ENCODE measurements around the gene BRSK2.

DNA sequence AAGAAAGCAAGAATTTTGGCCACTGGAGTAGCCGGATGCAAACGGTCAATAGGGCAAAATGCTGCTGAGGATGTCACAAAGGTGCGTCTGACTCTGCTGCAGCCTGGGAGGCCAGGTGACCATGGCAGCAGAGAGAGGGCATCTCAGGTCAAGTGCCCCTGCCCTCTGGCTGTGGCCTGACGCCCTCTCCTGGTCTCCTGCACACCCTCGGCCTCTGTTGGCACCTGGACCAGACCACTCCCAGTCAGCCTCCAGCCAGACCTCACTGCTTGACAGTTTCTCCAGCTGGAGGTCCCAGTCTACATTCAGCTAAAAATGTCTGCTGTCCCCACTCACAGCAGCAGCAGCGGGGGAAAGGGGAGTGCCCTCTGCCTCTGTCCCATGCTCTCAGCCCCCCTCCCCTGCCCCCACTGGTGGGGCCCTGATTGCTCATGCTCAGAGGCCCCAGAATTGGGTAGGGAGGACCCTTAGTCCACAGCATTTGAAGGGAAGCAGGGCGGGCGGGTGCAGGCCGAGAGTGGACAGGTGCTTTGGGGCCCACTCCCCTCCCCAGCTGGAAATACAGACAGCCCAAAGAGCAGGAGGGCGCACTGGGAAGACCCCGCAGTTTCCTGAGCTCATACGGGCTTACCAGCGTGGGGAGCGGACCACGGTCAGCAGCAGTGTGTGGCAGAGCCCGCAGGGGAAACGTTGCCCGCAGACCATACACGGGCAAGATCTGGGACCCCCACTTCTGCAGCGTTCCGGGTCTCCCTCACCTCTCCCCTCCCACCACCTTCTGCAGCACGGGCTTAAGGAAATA, 1.6 kb upstream of the BRSK2 start:
- TF ChIP-seq, protein P1, sequence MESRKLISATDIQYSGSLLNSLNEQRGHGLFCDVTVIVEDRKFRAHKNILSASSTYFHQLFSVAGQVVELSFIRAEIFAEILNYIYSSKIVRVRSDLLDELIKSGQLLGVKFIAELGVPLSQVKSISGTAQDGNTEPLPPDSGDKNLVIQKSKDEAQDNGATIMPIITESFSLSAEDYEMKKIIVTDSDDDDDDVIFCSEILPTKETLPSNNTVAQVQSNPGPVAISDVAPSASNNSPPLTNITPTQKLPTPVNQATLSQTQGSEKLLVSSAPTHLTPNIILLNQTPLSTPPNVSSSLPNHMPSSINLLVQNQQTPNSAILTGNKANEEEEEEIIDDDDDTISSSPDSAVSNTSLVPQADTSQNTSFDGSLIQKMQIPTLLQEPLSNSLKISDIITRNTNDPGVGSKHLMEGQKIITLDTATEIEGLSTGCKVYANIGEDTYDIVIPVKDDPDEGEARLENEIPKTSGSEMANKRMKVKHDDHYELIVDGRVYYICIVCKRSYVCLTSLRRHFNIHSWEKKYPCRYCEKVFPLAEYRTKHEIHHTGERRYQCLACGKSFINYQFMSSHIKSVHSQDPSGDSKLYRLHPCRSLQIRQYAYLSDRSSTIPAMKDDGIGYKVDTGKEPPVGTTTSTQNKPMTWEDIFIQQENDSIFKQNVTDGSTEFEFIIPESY (CRISPR knock-in tag; IDR thresholded peaks at IDR 0.05) = no peak
- TF ChIP-seq, protein P2, sequence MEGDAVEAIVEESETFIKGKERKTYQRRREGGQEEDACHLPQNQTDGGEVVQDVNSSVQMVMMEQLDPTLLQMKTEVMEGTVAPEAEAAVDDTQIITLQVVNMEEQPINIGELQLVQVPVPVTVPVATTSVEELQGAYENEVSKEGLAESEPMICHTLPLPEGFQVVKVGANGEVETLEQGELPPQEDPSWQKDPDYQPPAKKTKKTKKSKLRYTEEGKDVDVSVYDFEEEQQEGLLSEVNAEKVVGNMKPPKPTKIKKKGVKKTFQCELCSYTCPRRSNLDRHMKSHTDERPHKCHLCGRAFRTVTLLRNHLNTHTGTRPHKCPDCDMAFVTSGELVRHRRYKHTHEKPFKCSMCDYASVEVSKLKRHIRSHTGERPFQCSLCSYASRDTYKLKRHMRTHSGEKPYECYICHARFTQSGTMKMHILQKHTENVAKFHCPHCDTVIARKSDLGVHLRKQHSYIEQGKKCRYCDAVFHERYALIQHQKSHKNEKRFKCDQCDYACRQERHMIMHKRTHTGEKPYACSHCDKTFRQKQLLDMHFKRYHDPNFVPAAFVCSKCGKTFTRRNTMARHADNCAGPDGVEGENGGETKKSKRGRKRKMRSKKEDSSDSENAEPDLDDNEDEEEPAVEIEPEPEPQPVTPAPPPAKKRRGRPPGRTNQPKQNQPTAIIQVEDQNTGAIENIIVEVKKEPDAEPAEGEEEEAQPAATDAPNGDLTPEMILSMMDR (IDR thresholded peaks at IDR 0.05 in 2 of 3, conservative IDR thresholded peaks at IDR 0.05 in 1 of 3; ENCODE audit: insufficient read depth in 2 of 3, low read depth in 1 of 3, low read length in 3 of 3) = no peak
- TF ChIP-seq, protein P3, sequence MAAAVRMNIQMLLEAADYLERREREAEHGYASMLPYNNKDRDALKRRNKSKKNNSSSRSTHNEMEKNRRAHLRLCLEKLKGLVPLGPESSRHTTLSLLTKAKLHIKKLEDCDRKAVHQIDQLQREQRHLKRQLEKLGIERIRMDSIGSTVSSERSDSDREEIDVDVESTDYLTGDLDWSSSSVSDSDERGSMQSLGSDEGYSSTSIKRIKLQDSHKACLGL (CRISPR knock-in tag; IDR thresholded peaks at IDR 0.05; ENCODE audit: borderline replicate concordance, poor library complexity, severe bottlenecking) = no peak
- TF ChIP-seq EP300 (IDR thresholded peaks at IDR 0.05; ENCODE audit: low read length) (no peak), CAMTA2 (CRISPR knock-in tag; conservative IDR thresholded peaks at IDR 0.05) (no peak), CBX3 (IDR thresholded peaks at IDR 0.05; ENCODE audit: borderline replicate concordance in 1 of 2, low read length in 2 of 2) (no peak), PHB2 (IDR thresholded peaks at IDR 0.05; ENCODE audit: low read depth) (no peak), RHOXF2B (CRISPR knock-in tag; conservative IDR thresholded peaks at IDR 0.05) (no peak), PHF21A (IDR thresholded peaks at IDR 0.05; ENCODE audit: borderline replicate concordance, low read depth) (no peak), CBX2 (IDR thresholded peaks at IDR 0.05; ENCODE audit: insufficient read depth, low read length, poor library complexity, severe bottlenecking) (no peak)

Measured in K562 (cell line).